Dermis microvascular lymphatic vessel endothelial cell (primary cell): Measurements from ENCODE around the gene GRPEL1. TPM values are rescaled to one million over a fixed set of nuclear protein-coding genes. Genes with fewer than 3 reads are reported as not detected.

Source experiments
- DNase-seq, 2 donors: peaks; one replicate each; pipeline versions ENCODE4 v3.0.0 to v3.0.0-alpha.2; 2010; ENCODE audit warnings: low read depth in 2 of 2
- total RNA-seq: library from RNA; depleted of rRNA; stranded (reverse); fragments of >200 nt; gene quantifications from 2 replicates; pipeline ENCODE4 v1.2.1, GENCODE V29; 2014

Gene GRPEL1
- total RNA-seq, 1 donor from 2014 or later: 18.7 TPM

DNA sequence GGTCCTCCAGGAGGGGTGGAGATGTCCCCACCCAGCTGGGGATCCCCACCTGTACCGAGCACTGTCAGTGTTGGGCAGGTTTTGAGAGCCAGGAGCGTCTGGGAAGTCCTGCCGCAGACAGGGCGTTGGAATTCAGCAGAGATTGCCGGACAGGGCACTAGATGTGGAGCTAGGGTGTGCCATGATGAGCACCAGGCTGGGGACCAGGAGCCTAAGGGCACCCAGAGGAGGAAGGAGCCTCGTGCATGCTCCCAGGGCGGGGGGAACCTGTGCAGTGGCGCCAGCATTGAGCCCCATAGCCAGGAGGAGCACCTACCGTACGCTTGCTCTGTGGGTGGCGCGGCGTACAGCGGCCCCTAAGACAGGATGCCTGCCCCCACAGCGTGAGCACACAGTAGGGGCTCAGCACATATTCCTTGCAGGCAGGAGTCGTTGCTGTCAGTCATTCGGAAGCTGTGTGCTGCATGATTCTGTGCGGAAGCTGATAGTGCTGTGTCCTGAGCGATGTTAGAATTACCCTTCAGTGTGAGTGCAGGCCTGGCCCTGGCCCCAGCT is 43.5 kb downstream of the GRPEL1 start:
- no peak for DNase-seq

DNA sequence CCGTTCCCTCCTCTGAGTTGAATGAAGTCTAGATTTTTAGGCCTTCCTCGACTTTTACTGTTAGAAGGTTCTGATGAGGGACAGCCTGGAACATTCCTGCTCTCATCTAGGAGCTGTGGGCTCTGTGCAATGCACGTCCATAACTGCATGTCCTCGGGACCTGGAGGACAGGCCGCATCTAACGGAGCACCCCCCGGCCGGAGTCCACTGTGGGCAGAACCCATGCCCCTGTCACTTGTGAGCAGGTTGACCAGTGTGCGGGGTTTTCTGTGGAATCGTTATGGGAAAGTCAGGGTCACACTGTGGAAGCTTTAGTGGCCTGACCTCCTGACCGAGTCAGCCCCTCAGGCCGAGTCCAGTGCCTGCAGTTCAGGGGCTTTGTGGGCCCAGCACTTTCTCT is 44.0 kb downstream of the GRPEL1 start:
- DNase-seq: no peak

DNA sequence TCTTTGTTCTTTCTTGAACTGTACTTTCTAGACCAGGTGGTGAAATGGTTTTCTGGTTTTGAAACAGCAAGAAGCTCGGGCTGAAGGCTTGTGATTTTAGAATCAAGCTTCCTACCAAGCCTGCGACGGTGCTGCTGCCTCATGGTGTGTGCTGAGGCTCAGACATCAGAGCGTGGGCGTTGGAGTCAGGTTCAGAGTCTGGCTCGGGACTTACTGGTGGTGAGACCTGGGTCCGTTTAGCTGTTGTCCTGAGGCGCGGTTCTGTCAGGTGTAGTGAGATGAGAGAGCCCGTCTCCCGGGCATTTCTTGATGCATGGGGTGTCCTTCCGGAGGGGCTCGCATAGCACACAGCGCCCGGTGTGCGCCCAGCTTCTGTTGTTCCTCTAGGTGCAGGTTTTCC is 44.4 kb downstream of the GRPEL1 start:
- no peak for DNase-seq

DNA sequence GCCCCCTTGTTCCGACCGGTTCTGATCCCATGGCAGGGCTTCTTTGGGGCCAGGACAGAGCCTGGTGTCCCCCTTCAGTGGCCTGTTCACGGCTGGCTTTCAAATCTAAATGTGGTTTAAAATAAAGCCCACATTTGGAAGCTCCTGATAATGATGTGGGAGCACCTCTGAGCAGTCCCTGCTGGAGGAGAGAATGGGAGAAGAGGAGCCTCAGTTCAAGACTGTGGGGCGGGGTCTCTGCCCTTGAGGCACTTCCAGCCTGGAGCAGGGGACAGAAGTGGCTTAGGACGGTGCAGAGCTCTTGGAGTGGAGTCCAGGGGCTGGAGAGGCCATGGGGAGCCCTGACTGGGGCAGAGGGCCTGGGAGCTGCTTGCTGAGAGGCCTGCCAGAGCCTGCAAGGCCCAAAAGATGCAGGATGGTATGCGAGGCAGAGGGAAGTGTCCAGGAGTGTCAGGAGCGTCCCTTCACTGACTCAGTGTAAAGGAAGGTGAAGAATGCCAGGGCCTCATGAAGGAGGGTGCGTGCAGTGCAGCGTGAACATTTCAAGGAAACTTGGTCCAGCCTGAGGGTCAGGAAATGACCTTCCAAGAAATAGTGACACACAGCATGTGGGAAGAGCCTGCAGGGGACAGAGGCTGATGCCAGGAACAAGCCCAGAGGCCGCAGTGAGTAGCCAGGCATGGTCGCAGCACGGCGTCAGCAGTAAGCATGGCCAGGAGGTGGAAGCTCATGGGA is 45.8 kb downstream of the GRPEL1 start:
- no peak for DNase-seq

DNA sequence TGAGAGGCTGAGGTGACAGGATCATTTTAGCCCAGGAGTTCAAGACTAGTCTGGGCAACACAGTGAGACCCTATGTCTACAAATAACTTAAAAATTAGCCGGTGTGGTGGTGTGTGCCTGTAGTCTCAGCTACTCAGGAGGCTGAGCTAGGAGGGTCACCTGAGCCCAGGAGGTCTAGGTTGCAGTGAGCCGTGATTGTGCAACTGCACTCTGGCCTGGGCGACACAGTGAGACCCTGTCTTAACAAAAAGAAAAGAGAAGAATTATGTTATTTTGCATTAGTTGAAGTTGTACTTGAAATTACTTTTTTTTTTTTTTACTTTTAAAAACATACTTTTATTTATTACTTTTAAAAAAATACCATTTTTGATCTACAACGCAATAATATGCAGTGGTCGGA is 46.5 kb downstream of the GRPEL1 start:
- DNase-seq: no peak

DNA sequence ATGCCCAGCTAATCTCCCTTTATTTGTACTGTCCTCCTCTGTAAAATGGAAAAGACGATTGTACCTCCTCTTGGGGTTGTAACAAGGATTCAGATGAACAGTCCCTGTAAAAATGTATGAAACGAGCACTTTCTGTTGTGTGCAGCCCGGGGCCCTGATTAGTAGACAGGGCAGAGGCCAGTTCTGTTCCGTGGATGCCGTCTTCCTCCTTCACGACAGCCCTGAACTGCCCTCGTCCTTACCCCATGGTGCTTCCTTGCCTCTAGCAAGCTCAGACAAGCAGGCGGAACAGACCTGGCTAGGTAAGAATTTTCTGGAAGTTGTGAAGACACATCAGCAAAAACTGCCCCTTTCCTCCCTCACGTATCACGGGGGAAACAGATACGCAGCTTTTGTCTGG is 47.0 kb downstream of the GRPEL1 start:
- no peak for DNase-seq

DNA sequence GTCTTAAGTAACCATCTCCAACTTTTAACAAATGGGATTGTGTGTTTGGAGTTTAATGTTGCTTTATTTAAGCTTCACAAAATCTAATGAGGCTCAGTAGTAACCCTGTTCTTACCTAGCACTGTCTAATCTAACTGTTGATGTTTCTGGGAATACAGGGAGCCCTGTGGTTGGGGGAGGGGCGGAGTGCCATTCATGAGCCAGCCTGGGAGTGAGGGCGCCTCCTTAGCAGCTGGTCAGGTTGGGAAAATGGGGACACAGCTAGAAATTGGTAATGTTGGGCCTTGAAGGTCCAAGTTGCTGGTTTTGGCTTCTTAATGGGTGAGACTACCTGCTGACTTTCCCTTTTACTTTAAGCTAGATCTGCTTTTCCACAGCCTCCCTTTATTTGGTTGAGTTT is 47.6 kb downstream of the GRPEL1 start:
- no peak for DNase-seq

DNA sequence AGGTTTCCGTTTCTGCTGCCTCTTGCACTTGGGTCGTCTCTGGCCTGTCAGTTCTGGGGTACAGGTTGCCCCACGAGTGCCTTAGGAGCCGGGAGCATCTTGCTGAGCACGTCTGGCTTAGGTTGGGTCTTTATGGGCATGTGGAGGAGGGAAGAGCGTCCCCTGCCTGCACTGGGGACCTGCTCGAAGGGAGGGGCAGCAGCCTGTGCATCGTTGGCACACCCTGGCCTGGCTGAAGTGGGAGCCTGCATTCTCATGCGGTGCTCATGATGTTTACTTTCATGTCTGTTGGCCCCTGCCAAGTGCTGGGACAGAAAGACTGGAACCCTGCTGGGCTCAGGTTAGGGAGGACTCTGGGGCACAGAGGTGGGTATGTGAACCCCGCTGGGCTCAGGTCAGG is 48.5 kb downstream of the GRPEL1 start:
- DNase-seq: no peak

DNA sequence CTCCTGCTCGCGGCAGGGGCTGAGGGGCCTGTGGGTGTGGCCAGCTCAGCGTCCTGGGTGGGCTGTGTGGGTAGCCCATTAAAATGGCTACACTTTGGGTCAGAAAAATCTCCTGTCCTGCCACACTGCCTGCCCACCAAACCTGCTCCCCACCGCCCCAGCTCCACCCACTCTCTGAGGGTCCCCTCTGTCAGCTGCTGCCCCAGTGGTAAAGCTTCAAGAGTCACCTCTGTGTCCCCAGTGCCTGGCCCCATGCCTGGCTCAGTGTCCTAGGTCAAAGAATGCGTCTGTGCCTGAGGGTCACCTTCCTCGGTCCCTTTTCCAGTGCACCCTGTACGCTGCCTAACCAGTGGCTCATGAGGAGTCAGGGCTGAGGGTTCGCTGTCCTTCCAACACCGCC is 49.6 kb downstream of the GRPEL1 start:
- no peak for DNase-seq

DNA sequence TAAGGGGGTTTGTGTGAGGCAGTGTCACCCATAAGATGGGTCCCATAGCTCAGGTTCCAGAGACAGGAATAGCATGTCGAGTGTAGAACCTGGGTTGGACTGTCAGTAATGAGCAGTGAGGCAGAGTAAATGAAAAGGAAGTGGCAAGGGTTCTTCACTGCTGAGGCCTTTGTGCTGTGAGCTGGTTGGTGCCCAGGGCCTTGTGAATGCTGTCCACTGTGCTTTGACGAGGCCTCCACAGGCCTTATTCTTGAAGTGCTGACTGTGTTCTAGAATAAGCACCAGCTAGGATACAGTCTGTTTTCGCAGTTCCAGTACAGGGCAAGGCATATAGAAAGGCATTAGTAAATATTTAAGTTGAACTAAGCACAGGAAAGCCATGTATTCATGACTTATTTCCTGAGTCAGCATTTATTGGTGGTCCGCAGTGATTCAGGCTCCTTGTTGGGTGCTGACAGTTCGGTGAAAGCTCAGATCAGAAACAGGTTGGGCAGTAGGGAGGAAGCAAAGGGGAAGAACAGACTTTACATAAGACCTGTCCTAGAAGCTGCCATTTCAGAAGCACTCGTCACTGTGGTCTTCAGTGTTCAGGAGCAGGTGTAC is 50.3 kb downstream of the GRPEL1 start:
- DNase-seq: no peak

DNA sequence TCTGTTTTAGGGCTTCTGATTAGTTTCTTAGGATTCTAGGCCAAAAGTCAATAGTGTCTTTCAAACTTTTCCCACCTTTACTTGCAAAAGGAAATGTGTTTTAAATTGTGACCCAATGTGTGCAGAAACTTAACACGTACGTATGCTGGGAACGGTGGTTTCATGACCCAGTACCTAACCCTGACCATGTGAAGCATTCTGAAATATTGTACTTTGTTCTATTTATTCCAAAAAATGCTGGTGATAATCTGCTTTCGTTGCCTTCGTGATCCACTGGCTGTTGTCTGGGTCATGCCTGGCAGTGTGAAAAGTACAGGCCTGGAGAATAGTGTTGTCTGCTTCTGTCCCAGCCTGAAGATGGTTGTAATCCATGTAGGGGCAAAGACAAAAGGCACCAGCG is 51.4 kb downstream of the GRPEL1 start:
- DNase-seq: no peak

DNA sequence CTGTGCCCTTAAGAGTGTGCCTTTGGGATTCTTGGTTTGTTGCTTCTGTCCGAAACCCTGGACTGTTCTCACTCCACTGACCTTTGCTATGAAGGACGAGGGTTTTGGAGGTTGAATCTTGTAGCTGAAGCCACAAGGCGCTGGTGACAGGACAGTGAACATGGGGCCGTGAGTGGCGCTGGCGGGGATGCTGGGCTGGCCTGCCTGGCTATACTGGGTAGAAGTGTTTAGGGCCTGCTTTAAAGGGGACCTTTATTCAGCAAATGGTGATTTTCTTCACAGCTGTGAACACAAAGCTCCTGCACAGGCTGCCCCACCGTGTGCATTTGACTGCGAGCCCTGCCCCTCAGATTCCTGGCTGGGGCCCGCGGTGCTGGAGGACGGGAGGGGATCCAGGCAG is 51.8 kb downstream of the GRPEL1 start:
- no peak for DNase-seq

DNA sequence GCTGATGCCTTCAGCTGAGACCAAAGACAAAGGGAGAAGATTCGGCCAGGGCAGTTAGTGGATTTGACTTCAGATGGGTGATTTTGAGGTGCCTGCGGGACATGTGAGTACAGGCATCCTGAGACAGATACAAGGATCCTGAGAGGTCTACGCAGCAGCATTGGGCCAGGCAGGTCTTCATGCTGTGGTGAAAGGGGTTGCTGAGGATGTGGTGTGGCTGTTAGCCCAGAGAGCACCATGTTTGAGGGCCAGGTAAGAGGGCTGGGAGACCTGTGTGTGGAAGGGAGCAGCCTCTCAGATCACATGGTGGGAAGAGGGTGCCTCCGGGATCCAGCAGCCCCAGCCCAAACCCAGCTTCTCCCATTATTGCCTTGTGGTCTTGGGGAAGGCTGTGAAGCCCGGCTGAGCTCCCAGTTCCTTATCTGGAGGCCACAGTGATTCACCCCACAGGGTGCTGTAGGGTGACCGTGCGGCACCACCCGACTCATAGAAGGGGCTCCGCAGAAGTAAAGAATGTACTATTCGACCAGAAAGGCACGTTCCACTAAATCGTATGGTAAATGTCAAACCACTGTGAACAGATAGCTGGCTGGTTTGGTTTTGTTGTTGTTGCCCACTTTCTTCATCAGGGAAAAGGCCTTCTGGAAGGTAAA is 52.4 kb downstream of the GRPEL1 start:
- no peak for DNase-seq

DNA sequence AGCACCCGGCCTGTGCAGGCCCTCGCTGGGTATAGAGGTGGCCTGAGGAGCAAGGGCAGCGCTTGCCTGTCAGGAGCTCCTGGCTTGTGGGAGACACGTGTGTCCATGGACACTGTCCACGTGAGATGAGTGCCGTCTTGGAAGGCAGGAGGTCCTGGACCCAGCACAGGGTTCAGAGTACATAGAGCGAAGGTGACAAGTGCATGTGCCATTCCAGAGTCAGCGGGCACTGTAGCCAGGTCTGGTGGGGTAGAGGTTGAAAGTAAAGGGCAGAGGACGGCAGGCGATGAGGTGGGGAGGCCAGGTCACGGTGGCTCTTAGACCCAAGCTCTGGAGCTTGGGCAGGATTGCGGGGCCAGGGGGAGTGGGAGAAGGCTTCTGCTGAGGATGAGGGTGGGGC is 53.0 kb downstream of the GRPEL1 start:
- DNase-seq: no peak

DNA sequence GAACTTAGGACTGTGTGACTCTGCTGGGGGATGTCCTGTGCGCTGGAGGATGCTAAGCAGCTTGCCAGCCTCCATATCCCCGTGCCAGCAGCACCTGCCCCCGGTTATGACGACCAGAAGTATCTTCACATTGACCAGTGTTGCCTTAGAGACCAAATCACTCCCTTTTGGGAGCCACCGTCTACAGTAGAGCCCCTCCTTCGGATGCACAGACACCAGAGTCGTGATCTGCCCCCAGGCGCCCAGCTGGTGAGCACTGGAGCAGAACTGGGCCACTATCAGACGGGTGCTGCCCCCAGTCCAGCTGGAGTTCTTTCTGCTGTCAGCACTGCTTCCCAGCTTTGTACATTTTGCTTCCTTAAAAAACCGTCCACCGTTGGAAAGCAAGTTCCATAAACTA is 54.7 kb downstream of the GRPEL1 start:
- no peak for DNase-seq

DNA sequence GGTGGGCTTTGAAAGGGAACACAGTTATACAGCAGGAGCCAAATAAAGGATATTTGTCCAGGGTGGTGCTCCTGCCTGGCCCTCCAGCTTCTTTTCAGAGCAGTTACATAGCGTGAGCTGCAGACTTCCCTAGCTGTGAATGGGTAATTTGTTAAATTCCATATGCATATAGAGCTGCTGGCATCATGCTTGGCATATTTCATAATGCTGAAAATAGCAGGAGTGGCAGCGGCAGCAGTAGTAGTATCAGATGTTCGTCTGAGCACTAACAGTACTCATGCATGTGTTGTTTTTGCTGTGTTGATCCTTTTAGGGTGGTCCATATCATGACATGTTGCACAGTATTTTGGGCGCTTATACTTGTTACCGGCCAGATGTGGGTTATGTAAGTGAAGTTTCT is 58.3 kb downstream of the GRPEL1 start:
- DNase-seq: no peak

Other genes with a start within 250 kb of the GRPEL1 start
- gene TBC1D14, start 158.2 kb downstream of the GRPEL1 start, total RNA-seq: 17.1 and 20.6 TPM in 2 replicates
- 8.0 and 9.4 TPM in 2 replicates for gene TADA2B, start 24.7 kb downstream of the GRPEL1 start, total RNA-seq
- gene SORCS2, start 124.5 kb upstream of the GRPEL1 start, total RNA-seq: under 0.01 TPM in 2 replicates